Kidney epithelial cell (primary cell): ENCODE results near the gene RHOU. TPM values are rescaled to one million over a fixed set of nuclear protein-coding genes. Genes with fewer than 3 reads are reported as not detected.

ENCODE experiments used
- DNase-seq: peaks from one replicate; pipeline ENCODE4 v3.0.0-alpha.2; 2010; ENCODE audit warnings: low read depth
- H3K27me3 ChIP-seq: 2 replicates; pipeline ENCODE4 v1.6.0; 2011; ENCODE audit warnings: low read length; ENCODE audit not compliant: control insufficient read depth, insufficient read depth
- H3K36me3 ChIP-seq: 2 replicates; pipeline ENCODE4 v1.5.1; 2011; ENCODE audit warnings: low read length; ENCODE audit not compliant: control insufficient read depth, insufficient read depth
- H3K4me3 ChIP-seq: 2 replicates; pipeline ENCODE4 v1.5.1; 2011; ENCODE audit warnings: low read depth, mild to moderate bottlenecking, control low read depth, low read length
- CTCF ChIP-seq: IDR thresholded peaks from 2 replicates; pipeline ENCODE4 v1.5.1; 2011; ENCODE audit warnings: mild to moderate bottlenecking, moderate library complexity, low read length, control low read depth, inconsistent platforms; ENCODE audit not compliant: insufficient read depth, poor library complexity, severe bottlenecking
- total RNA-seq: library from RNA; depleted of rRNA; stranded (reverse); fragments of >200 nt; gene quantifications from 2 replicates; pipeline ENCODE4 v1.2.3, GENCODE V29; 2015

Gene RHOU
- total RNA-seq, 1 donor from 2014 or later: 1.0 TPM

GRCh38 chr1:228744918-228745317 is 9.6 kb downstream of the RHOU start:
- Histone ChIP-seq H3K4me3 (no peak overlapping the region), H3K36me3 (no peaks in the 10 kb centered on the region), H3K27me3 (no peaks in the 10 kb centered on the region)
- TF ChIP-seq CTCF: no peak
- DNase-seq: no peak

GRCh38 chr1:228745497-228745896 is 10.2 kb downstream of the RHOU start:
- Histone ChIP-seq H3K36me3 (no peaks in the 10 kb centered on the region), H3K27me3 (no peaks in the 10 kb centered on the region), H3K4me3 (no peak overlapping the region)
- no peak for DNase-seq
- TF ChIP-seq CTCF: no peak

GRCh38 chr1:228747301-228747935 is 12.1 kb downstream of the RHOU start:
- DNase-seq: no peak

GRCh38 chr1:228748029-228748428 is 12.8 kb downstream of the RHOU start:
- no peak for DNase-seq
- Histone ChIP-seq H3K36me3 (no peaks in the 10 kb centered on the region), H3K4me3 (no peak overlapping the region), H3K27me3 (no peaks in the 10 kb centered on the region)
- no peak for TF ChIP-seq CTCF

More at GRCh38 chr1:228747301-228747935, 12.1 kb downstream of the RHOU start:
- H3K27me3 ChIP-seq: no peaks in the 10 kb centered on the region
- H3K36me3 ChIP-seq: no peaks in the 10 kb centered on the region
- TF ChIP-seq CTCF: no peak
- H3K4me3 ChIP-seq: no peak overlapping the region

GRCh38 chr1:228748431-228748830 is 13.2 kb downstream of the RHOU start:
- TF ChIP-seq CTCF: no peak
- DNase-seq: no peak
- Histone ChIP-seq H3K36me3 (no peaks in the 10 kb centered on the region), H3K4me3 (no peak overlapping the region), H3K27me3 (no peaks in the 10 kb centered on the region)

- DNase-seq: no peak
- no peak for TF ChIP-seq CTCF
- Histone ChIP-seq H3K4me3 (no peak overlapping the region), H3K36me3 (no peaks in the 10 kb centered on the region), H3K27me3 (peaks cover under 1% of the 10 kb centered on the region)
Measured at GRCh38 chr1:228749765-228750164, 14.5 kb downstream of the RHOU start.
